ENCODE measurements around the gene HNF4A.

The HNF4A gene

DNA sequence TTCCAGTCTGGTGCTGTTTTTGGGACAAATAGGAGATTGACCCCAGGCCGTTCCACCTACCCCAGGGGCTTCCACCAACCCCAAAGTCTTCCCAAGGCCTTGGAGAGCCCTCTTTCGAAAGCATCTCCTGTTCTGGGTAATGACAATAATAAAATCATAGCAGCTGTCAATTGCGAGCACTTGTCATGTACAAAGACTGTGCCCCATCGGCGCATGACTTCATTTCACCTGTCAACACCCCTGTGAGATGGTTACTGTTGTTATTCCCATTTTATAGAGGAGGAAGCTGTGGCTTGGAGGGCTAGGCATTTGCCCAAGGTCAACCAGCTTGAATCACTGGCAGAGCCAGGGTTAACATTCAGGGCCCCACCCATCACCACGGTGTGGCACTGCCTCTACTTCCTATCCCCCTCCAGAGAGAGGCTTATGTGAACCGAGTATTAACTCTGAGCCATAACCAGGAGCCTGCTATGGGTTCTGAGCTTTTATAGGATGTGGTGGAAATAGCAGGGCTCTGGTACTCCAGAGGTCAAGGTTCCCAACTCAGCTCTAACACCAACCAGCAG is 51.2 kb downstream of the HNF4A start:
- no peak for DNase-seq (ENCODE audit: low read depth)

DNA sequence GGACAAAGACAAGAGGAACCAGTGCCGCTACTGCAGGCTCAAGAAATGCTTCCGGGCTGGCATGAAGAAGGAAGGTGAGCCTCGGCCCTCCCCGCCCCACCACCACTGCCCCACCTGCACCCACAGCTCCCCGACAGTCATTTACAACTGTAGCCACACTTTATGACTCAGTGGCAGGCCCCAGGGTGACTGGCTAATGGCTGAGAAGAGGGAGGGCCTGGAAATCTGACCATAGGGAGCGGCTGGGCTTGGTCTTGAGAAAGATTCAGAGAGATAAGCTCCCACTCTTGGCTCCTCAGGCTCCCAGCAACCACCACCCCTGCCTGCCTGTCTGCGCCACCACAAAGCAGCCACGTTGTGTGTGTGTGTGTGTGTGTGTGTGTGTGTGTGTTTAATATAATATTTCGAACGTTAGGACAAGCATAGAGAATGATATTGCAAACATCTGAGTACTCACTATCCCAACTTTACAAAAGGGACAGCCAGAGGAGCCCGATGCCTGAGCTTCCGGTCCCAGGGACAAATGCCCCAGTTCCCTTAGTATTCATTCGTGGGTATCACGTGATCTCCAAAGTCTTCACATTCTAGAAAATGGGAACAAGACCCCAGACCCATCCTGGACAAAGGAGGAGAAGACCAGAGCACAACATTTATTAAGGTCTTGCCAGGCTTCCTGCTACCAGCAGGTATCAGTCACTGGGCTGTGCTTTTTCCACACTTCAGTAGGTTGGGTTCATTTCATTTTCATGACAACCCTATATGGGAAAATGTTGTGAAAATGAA is 52.1 kb downstream of the HNF4A start:
- no peak for DNase-seq (ENCODE audit: low read depth)

DNA sequence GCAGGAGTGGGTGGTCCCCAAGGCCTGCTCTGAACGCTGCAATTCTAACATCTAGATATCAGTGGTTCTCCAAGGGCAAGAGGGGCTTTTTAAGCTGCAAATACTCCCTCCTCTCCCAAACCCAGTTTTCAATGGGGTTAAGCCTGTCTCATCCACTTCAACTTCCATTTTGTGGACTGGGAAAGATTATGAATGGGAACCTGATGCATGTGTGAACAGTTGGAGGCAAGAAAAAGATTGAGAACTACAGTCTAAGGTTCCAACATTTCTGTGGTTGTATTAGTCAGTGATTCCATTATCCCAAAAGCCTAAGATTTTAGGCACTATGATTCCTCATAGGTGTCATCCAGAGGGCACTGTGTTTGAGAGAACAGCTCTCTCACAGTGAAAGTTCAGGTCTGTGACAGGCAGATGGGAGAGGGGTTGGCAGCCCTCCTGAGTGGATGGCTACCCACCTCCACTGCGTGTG is 53.7 kb downstream of the HNF4A start:
- no peak for DNase-seq (ENCODE audit: low read depth)

DNA sequence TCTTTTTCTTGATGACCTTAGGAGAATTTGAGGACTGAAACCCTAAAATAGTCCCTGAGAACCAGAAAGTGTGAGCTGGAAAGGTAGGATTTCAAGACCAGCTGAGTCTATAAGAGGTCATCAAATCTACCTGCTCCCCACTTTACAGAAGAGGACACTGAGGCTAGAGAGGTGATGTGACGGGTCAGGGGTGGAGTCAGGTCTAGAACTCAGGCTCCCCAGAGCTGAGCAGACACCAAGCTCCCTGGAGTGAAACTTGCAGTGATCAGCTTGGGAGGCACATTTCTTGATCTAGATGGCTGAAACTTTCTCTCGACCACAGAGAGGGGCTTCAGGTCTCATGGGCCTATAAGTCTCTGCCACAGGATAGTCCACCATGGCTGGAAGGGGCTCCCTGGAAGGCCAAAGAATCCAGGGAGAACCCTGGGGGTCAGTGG is 55.1 kb downstream of the HNF4A start:
- DNase-seq (ENCODE audit: low read depth), result no peak

DNA sequence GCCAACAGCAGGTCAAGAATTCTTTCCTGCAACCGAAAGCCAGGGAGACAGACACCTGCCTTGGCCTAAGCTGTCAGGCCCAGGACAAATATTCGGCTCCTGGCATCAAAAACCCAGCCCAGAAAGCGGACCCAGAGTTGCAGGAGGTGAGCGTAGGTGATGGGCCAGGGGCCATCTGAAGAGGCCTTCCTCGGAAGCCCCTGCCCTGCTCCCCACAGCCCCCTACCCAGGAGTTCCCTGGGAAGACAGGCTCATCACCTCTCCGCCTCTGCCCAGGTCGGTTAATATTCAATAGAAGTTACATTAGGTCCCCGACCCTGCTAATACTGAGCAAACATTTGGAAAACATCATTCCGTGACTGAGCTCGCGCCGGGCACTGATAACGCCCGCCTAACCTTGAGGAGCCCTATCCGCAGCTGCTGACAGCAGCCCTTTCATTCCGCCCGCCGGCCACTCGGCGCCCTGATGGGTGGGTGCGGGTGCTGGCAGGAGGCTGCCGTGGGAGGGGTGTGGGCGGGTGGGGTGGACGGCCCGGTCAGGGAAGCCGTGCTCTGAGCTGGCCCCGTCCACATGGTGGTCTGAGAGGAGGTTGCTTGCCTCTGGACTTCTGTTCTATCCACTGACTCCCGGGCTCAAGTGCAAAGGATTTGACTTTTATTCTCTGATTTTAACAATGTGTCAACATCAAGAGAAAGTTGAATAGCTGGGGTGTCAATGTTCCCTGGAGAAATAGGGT is 55.7 kb downstream of the HNF4A start:
- DNase-seq (ENCODE audit: low read depth), result no peak

DNA sequence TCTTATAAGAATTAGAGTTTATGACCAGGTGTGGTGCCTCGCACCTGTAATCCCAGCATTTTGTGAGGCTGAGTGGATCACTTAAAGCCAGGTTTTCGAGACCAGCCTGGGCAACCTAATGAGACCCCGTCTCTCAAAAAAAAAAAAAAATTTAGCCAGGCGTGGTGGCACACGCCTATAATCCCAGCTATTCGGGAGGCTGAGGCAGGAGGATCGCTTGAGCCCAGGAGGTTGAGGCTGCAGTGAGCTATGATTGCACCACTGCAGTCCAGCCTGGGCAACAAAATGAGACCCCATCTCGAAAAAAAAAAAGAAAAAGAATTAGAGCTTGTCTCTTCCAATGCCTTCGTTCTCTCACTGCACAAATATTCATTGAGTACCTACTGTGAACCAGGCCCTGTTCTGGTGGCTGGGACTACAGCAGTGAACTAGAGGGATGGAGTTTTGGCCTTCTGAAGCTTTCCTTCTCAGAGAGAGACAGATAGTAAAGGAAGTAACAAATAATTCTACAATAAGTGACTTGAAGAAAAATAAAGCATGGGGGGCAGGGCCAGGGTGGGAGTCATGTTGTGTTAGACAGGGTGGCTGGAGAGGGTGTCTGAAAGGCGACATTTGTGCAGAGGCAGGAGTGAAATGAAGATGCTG is 56.4 kb downstream of the HNF4A start:
- no peak for DNase-seq (ENCODE audit: low read depth)

DNA sequence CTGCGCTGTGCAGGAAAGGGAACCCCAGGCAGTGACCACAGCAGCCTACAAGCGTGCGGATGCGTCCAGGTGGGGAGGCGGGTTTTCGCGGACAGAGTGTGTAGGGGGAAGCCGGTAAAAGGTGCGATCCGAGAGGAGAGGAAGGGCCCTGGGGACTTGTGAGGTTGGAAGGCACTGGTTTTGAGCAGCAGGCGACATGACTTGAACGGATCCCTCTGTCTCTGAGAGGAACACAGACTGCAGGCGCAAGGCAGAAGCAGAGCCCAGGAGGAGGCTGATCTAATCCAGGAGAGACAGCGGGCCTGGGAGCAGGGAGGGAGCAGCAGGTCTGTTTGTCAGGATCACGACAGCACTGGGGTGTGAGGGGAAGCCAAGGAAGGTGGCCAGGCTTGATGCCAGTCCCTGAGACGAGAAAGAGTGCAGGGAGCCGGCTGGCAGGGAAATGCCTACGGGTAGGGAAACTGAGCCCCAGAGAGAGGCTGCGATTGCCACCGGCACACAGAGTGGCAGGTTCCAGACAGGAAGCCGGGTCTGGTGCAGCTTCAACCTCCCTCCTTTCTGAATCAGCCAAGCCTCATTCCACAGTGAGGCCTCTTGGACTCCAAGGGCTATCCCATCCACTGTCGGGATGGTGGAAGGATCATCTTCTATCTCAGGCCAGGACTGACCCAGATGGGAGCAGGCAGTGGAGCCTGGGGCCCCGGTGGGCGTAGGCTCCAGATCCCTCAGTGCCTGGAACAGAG is 57.1 kb downstream of the HNF4A start:
- no peak for DNase-seq (ENCODE audit: low read depth)

DNA sequence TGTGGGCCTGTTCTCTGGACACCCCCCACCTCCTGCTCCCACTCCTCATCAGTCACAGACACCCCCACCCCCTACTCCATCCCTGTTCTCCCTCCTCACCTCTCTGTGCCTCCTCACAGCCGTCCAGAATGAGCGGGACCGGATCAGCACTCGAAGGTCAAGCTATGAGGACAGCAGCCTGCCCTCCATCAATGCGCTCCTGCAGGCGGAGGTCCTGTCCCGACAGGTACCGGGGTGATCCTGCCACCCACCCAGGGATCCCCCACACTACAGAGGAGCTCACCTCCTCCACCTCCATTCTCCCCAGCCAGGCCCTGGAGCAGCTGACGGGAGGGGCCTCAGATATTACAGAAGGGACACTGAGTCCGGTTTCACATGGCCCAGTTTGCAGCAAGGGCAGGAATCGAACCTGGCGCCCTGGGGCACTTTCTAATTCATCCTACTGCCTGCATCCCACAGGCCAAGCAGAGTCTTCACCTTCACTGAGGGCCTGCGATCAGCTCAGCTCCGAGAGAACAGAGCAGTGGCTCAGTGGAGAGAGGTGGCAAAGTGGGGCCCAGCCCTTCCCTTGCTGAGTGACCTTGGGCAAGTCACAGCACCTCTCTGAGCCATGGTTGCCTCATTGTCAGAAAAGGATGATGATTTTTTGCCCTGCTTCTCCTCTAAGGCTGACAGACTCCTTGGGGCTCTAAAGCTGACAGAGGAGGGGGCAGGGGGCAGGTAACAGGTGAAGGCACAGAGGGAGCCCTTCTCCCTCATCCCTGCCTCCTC is 58.3 kb downstream of the HNF4A start:
- DNase-seq (ENCODE audit: low read depth), result no peak

DNA sequence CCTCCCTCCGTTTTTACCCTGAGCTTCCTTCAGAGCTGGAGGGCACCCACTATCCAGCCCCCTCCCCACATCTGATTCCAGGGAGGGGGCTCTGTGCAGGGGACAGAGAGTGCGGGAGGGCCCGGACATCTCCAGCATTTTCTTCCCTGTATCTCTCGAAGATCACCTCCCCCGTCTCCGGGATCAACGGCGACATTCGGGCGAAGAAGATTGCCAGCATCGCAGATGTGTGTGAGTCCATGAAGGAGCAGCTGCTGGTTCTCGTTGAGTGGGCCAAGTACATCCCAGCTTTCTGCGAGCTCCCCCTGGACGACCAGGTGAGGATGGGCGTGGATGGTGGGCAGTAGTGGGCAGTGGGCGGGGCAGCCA is 58.8 kb downstream of the HNF4A start:
- no peak for DNase-seq (ENCODE audit: low read depth)

DNA sequence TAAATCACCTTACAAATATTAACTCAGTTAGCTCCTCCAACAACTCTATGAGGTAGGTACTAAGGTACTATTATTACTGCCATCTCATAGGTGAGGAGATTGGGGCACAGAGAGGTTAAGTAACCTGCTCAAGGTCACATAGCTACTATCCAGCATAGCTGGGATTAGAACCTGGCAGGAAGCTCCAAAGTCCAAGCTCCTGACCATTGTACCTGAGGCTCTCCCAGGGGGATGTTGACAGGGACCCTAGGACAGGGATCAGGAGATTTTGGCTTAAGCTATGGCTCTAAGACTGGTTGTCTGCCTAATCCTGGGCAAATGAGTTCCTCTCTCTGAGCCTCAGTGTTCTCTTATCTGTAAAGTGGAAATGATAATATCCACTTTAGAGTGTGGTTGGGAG is 59.3 kb downstream of the HNF4A start:
- no peak for DNase-seq (ENCODE audit: low read depth)

DNA sequence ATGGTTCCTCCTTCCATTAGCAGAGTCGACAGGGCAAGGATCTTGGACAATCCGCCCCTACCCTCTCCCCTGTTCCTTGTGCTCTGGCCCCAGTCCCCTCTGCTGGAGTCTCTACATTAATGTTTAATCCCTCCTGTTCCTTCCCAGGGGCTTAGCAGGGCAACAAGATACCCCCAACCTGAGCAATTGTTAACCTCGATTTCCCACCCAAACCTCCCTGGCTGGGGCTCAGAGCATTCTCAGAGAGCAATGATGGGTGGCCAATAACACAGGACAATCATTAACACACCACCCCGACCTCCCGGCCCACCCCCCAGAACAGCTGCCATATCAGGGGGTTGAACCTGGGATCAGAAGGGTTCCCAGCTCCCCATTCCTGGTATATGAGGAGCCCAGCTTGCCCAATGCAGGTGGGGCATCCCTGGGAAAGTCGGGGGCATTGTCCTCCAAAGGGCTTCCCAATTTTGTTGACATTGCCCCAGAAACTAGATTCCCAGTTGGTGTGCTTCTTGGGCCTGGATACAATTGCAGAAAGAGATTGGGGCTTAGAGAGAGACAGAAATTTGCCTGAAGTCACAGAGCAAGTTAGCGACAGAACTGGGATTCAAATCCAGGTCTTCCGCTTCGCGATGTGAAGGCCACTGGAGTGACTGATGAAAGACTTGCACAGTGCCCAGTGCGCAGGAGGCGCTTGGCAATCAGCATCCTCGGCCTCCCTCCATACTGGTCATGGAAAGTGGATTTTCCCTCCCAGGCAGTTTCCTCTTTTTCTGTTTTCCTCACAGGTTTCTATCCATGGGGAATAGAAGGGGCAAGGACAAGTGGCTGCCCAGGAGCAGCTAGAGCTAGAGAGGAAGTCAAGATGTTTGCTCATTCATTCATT is 60.6 kb downstream of the HNF4A start:
- no peak for DNase-seq (ENCODE audit: low read depth)

DNA sequence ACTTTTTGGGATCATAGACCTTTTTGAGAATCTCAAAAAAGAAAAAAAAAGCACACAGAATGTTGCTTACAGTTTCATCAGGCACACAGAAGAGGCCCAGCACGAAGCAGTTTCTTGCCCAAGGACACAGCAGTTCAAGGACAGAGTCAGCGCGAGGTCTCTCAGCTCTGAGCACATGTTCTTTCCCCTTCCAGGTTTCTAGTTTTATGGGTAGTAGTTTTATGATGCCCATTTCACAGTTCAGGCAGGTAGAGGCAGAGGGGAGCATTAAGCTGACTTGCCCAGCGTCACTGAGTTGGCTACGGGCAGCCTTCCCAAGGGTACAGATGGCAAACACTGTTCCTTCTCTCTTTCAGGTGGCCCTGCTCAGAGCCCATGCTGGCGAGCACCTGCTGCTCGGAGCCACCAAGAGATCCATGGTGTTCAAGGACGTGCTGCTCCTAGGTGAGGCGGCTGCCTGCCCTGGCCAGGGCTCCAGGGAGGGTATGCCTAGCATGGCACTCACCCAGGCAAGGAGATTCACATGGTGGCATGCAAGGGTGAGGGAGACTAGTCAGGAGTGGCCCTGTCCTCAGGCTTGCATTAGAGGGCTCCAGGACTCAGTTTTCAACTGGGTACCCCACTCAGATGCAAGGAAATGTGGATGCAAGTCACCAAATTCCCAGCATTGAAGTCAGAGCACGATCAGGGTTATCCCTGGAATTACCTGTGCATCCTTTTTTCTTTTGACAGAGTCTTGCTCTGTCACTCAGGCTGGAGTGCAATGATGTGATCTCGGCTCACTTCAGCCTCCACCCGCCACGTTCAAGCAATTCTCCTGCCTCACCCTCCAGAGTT is 62.8 kb downstream of the HNF4A start:
- no peak for DNase-seq (ENCODE audit: low read depth)

DNA sequence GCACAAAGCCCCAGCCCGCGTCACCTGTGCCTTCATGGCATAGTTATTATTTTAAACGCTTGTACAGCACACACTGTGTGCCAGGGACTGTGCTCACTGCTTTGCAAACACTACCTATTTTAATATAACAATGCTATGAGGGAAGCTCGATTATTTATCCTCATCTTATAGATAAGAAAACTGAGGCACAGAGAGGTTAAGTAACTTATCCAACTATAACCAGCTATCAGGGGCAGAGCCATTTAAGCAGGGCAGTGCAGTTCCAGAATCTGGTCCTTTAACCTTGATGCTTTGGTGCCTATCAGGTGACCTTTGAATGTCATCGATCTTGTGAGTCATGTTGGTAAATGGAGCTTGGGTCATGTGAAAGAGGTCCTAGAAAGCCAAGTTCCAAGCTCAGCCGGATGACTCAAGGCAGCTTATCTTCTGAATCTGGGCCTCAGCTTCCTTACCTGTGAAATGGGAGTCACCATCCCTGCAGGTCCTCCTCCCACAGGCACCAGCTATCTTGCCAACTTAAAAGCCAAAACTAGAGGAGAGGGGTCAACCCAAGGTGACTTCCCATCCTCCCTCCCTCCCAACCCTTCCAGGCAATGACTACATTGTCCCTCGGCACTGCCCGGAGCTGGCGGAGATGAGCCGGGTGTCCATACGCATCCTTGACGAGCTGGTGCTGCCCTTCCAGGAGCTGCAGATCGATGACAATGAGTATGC is 63.8 kb downstream of the HNF4A start:
- no peak for DNase-seq (ENCODE audit: low read depth)

DNA sequence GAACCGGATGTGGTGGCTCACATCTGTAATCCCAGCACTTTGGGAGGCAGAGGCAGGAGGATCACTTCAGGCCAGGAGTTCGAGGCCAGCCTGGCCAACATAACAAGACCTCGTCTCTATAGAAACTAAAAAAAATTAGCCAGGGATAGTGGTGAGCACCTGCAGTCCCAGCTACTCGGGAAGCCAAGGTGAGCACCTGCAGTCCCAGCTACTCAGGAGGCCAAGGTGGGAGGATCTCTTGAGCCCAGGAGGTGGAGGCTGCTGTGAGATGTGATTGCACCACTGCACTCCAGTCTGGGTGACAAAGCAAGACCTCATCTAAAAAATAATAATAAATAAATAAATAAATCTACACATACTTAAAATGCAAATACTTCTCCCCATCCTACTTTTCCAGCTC is 65.0 kb downstream of the HNF4A start:
- no peak for DNase-seq (ENCODE audit: low read depth)

DNA sequence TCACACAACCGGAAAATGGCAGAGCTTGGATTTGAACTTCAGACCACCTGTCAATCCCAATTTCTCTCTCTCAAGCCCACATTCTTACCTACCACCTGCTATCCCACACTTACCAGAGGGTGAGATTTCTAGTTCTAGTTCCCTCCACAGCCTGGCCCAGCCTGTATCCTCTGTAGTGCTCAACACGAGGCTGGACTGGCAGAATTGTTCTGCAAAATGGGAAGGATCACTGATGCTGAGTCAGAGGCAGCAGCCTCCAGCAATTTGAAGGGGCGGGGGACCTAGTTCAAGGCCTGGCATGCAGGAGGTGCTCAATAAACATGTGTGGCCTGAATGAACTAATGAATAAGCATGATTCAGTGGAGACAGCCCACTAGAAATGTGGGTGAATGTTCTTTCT is 66.6 kb downstream of the HNF4A start:
- no peak for DNase-seq (ENCODE audit: low read depth)

DNA sequence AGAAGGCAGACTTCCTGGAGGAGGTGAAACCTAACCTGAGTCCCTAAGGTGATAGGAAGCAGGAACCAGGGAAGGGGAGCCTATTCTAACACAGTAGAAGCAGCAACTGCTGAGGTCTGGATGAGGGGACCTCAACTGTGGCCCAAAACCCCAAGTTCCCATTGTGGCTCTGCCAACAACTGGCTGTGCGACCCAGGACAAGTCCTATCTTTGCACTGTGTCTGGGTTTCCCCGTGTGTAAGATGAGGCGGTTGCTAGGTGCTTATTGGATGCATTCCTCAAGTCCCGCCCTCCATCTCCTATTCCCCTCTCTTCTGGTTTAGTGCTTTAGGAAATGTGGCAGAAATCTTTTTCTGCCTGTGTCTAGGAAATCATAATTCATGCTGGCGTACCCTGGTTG is 68.0 kb downstream of the HNF4A start:
- no peak for DNase-seq (ENCODE audit: low read depth)

DNA sequence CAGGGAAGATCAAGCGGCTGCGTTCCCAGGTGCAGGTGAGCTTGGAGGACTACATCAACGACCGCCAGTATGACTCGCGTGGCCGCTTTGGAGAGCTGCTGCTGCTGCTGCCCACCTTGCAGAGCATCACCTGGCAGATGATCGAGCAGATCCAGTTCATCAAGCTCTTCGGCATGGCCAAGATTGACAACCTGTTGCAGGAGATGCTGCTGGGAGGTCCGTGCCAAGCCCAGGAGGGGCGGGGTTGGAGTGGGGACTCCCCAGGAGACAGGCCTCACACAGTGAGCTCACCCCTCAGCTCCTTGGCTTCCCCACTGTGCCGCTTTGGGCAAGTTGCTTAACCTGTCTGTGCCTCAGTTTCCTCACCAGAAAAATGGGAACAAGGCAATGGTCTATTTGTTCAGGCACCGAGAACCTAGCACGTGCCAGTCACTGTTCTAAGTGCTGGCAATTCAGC is 68.6 kb downstream of the HNF4A start:
- DNase-seq (ENCODE audit: low read depth), result no peak

DNA sequence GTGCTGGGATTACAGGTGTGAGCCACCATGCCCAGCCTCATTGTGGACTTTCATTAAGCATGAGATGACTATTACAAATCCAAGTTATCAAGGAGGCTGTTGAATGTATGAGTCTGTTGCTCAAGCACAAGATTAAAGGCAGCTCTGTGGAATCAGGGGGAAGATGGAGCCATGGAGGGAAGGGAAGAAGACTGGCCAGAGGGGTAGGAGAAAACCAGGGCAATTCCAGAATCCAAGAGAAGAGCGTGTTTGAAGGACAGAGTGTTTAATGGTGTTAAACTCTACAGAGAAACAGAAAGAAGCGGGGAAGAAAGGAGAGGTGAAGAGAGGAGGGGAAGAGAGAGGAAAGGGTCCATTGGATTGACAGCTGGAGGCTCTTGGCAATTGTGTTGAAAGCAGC is 70.4 kb downstream of the HNF4A start:
- DNase-seq (ENCODE audit: low read depth), result no peak
